NCI-H146 (cell line): ENCODE results near the gene ZFAND6.
"Not testable (repeated sequence)": the region's sequence is repeated elsewhere in the genome, so short reads cannot be mapped to it uniquely, and the experiment has no call there.

ENCODE experiments used
- DNase-seq: peaks from one replicate; lab custom pipeline; 2025; lab: John Stamatoyannopoulos, UW

Gene ZFAND6

DNA sequence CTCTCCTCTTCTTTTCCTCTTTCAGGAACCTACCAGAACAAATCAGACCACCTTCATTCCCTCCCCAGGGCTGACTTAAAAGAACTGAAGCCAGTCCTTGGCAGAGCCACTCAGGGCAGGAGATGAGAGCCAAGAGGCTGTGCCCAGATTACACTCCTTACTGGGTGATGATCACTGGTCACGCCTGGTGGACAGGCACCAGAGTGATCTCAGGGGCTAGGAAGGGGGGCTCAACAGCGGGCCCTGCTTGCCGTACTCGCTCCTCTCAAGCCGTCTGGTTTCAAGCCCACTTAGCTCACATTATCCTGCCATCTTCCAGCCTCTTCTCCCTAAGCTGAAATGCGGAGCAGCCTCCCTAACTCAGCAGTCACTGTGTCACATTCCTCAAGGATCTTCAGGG, 91.7 kb downstream of the ZFAND6 start:
- DNase-seq = no peak

DNA sequence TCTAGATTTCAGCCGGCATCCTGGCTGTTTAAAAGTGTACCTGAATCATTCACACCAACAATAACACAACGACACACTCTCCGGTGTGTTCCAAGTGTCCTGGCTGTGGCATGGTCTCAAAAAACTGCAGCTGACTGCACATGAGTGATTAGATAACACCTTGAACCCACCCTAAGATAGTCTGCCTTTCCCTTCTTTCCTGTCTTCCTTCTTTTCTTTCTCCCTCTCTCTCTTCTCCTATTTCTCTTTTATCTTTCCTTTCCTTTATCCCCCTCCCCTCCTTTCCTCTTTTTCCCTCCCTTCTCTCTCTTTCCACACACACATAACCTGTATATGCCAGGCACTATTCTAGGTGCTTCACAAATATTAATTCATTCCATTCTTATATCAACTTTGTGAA, 92.1 kb downstream of the ZFAND6 start:
- DNase-seq = no peak

DNA sequence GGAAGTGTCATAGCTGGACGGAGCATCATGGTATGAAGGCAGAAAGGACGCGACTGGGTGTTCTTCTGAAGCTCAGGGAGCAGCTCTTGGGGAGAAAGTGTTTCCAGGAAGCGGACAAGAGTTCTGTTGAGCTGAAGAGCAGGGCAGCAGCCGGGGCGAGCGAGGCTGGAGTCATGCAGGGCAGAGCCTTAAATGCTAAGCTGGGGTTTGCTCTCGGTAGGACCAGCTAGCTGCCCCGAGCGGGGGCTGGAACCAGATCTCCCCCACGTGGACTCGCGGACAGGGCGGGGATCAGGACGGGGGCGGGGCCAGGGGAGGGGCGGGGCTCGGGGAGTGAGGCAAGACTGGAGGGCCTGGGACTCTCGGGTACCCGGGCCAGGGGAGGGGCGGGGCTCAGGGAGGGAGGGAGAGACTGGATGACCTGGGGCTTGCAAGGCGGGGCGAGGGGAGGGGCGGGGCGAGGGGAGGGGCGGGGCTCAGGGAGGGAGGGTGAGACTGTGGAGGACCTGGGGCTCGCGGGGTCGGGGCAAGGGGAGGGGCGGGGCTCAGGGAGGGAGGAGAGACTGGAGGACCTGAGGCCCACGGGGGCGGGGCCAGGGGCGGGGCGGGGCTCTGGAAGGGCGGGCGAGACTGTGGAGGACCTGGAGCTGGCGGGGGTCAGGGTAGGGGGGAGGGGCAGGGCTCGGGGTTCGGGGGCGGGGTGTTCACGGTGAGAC, 92.9 kb downstream of the ZFAND6 start:
- DNase-seq = peak; percentile 92

GRCh38 chr15:80152896-80153876, 93.7 kb downstream of the ZFAND6 start, which contains the start of gene FAH:
Gene FAH, plus strand, starts transcription at chr15:80152999. Its CDS starts 56 bp downstream, at chr15:80153055.
- peak; percentile 73 for DNase-seq

DNA sequence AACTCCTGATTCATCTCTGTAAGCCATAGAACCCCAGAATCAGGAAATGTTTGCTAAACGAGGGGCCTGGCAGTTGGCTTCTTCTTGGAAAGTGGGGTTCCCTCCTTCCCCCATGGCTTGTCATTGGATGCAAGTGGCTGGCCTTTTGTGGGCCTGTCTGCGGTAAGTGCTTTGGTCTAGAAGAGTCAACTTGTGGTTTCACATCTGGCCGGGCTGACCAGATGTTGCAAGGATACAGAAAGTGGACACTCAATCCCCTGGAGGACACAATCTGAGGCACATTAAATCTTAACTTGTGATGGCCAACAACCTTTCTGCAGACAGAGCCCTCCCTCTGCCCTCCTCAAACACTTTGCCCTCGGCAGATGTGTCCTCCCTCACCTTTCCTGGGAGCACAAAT, 94.4 kb downstream of the ZFAND6 start:
- no peak for DNase-seq

DNA sequence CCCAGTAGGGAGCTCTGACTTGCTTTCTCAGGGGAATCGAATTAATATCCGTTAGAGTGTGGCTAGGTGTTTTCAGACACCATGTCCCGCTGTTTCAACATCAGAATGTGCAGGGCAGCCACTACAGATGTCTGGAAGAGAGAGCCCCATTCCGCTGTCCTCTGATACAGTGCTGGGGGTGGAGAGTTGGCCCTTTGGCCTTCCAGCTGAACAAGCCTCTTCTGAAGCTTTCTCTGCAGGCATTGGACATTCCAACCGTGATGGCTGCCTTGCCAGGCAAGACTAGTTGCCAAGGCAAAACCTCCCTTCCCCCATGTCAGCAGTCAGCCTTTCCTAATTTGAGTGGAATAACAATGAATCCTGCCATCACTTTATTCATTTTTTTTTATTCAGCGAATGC, 94.9 kb downstream of the ZFAND6 start:
- DNase-seq = no peak

GRCh38 chr15:80155001-80155377, 95.5 kb downstream of the ZFAND6 start:
- DNase-seq = no peak

DNA sequence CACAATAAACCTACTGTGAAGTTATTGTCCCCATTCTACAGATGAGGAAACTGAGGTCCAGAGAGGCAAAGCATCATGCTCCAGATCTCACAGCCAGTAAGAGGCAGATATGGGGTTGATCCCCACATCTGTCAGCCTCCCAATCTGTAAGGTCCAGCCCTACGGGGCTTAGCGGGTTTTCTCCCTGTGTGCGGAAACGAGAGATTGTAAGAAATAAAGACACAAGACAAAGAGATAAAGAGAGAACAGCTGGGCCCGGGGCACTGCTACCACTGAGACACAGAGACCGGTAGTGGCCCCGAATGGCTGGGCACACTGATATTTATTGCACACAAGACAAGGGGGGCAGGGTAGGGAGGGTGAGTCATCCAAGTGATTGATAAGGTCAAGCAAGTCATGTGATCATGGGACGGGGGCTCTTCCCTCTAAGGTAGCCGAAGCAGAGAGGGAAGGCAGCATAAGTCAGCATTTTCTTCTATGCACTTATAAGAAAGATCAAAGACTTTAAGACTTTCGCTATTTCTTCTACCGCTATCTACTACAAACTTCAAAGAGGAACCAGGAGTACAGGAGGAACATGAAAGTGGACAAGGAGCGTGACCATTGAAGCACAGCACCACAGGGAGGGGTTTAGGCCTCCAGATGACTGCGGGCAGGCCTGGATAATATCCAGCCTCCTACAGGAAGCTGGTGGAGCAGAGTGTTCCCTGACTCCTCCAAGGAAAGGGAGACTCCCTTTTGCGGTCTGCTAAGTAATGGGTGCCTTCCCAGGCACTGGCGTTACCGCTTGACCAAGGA, 96.1 kb downstream of the ZFAND6 start:
- DNase-seq = not testable (repeated sequence)

DNA sequence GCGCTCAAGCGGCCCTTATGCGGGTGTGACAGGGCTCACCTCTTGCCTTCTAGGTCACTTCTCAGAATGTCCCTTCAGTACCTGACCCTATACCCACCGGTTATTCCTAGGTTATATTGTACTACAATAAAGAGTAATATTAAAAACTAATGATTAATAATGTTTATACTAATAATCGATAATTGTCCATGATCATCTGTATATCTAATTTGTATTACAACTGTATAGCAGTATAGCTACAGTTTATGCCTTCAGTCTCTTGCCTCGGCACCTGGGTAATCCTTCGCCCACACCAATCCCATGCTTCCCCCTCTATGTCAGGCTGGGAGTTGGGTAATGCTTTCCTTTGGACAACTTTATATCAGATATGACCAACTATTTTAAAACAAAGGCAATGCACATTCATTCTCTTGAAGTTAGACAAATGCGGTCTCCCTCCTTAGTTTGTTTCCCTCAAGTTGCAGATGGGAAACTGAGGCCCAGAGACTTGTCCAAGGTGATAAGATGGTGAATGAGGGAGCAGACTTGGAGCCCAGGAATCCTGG, 96.8 kb downstream of the ZFAND6 start:
- DNase-seq = no peak

GRCh38 chr15:80157215-80157614, 97.7 kb downstream of the ZFAND6 start:
- no peak for DNase-seq

- no peak for DNase-seq
These were observed 99.8 kb downstream of the ZFAND6 start for GRCh38 chr15:80159301-80159700.

DNA sequence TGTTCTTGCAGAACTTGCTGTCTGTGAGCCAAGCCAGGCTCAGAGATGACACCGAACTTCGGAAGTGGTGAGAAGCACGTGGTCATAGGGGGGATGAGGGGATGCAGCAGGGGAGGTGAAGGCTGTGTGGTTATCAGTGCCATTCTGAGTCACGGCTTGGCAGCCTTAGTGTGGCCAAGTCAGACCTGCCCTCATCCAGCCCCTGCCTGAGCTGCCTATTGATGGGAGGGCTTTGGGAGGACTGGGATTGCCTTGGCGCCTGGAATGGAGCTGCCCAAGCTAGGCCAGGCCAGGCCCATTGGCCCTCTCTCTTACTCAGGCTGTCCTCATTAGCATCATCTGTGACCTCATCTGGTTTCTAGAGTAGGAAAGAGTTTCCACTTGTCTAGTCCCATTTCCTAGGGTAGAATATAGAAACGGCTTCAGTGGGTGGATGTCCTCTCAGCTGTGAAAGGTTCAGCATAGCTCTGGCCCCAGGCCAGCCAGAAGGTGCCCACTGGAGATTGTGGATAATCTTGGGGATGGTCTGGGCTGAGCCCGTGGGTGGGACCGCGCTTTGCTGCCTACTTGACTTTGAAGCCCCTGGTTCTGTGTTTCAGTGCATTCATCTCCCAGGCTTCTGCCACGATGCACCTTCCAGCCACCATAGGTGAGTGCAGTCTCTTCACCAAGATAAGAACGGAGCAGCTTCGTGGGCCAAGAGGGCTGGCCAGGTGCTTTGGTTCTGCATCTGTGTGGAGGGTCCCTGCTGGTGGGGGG, 100.5 kb downstream of the ZFAND6 start:
- no peak for DNase-seq

GRCh38 chr15:80160570-80161156, 101.2 kb downstream of the ZFAND6 start:
- DNase-seq = no peak

- no peak for DNase-seq
These were observed 102.1 kb downstream of the ZFAND6 start for GRCh38 chr15:80161468-80162016.

- no peak for DNase-seq
These were observed 102.6 kb downstream of the ZFAND6 start for GRCh38 chr15:80162059-80162554.

DNA sequence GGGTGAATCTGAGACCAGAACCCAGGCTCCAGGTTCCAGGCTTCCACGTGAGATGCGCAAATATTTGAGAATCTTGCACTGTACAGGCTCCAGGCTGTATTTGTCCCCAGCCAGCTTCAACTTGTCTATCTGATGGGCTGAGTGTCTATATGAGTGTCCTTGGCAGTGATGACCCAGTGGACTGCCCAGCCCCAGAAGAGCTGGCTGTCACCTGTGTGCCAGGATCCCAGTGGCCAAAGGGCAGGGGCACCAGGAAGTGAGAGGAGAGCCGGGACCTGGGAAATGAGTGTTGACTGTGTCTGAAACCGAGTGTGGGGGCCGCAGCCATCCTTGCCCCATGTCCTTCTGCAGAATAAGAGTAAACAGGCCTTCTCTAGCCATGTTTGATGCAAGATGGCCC, 103.7 kb downstream of the ZFAND6 start:
- DNase-seq = no peak

DNA sequence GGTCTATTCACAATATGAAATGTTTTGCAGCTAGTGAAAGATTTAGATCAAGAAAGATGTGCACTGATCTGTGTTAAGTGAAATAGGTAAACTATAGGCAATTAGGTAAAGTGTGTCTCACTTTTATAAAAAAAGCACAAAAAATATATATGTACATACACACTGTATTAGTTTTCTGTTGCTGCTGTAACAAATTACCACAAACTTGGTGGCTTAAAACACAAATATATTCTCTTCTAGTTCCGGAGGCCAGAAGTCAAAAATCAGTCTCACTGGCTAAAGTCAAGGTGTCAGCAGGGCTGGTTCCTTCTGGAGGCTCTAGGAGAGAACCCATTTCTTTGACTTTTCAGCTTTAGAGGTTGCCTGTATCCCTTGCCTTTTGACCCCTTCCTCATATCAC, 104.4 kb downstream of the ZFAND6 start:
- no peak for DNase-seq

GRCh38 chr15:80167936-80168335, 108.5 kb downstream of the ZFAND6 start:
- DNase-seq = no peak

DNA sequence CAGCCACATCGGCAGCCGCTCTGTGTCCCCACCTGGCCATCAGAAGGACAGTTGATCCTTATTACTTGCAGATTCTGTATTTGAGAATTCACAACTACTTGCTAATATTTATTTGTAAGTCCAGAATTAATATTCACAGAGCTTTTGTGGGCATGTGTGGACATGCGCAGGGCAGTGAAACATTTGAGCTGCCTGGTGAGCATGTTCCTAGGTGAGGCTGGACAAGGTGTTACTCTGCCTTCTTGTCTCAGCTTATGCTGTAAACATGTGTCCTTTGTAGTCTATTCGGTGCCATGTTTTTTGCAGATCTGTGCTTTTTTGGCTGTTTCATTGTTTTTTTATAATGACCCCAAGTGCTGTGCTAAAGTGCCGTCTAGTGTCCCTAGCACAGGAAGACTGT, 108.9 kb downstream of the ZFAND6 start:
- DNase-seq = no peak

GRCh38 chr15:80169768-80170357, 110.4 kb downstream of the ZFAND6 start:
- DNase-seq = no peak
